K562 (cell line): ENCODE data around the gene CHGA. TPM values are rescaled to one million over a fixed set of nuclear protein-coding genes. Genes with fewer than 3 reads are reported as not detected.

ENCODE experiments used
- ATAC-seq: fragments of 200-7000 bp; cut with Tn5 transposase; 3 replicates; pipeline ENCODE4 v1.9.1; 2020; ENCODE audit warnings: moderate library complexity
- BruUV-seq: library from RNA; stranded (reverse); fragments of 400-500 nt; replicated peaks from 2 replicates; lab custom pipeline; 2021; lab: Mats Ljungman, UMichigan
- CTCF ChIA-PET: fragments of 300-600 bp; formaldehyde crosslinking; extraction: SDS; loops from one replicate; lab custom pipeline; 2021; ENCODE audit warnings: low intra/inter-chr PET ratio; lab: Yijun Ruan, JAX
- POLR2A ChIA-PET: fragments of 300-600, 350-650 bp; sonication (Branson Sonifier 250); formaldehyde crosslinking; extraction: SDS; loops from one replicate; lab custom pipeline; 2021; ENCODE audit warnings: antibody characterized with exemption, inconsistent platforms; lab: Yijun Ruan, JAX
- DNase-seq, 4 experiments: peaks; one replicate each; pipeline versions ENCODE4 v3.0.0 to v3.0.0-alpha.2; 2011 to 2018; ENCODE audit warnings: low spot score in 3 of 4, mixed read lengths in 3 of 4; ENCODE audit errors: extremely low read depth in 1 of 4
- FAIRE-seq: peaks from 2 replicates; lab custom pipeline; 2011; peaks lifted over from hg19 to GRCh38; lab: Jason Lieb, UNC
- H2AFZ ChIP-seq: 2 replicates; pipeline ENCODE4 v1.6.0; 2011; ENCODE audit warnings: low read depth, low read length, control low read depth, inconsistent platforms
- H3K27ac ChIP-seq: fragments of 200-600 bp; 3 replicates; pipeline ENCODE4 v1.8.0; 2011; ENCODE audit warnings: low read depth, mild to moderate bottlenecking, control low read depth, inconsistent platforms, low read length, moderate library complexity, mixed read lengths; ENCODE audit errors: extremely low read depth
- H3K27me3 ChIP-seq, 2 experiments: fragments of 300-600 bp in 1 of 2; 2 replicates in 1 of 2; 3 replicates in 1 of 2; pipeline versions ENCODE4 v1.6.0 to v1.8.0; 2011; ENCODE audit warnings: inconsistent platforms in 2 of 2, low read length in 2 of 2, mild to moderate bottlenecking in 1 of 2, mixed read lengths in 1 of 2, moderate library complexity in 1 of 2; ENCODE audit not compliant: control insufficient read depth in 2 of 2, insufficient read depth in 2 of 2
- H3K36me3 ChIP-seq: fragments of 300-600 bp; 3 replicates; pipeline ENCODE4 v1.8.0; 2011; ENCODE audit warnings: mild to moderate bottlenecking, low read length, inconsistent platforms; ENCODE audit not compliant: control insufficient read depth, insufficient read depth
- H3K4me1 ChIP-seq, 2 experiments: fragments of 200-600 bp in 1 of 2; replicated peaks in 1 of 2; 2 replicates in 1 of 2; 3 replicates in 1 of 2; pipeline versions ENCODE4 v1.5.1 to v1.8.0; 2011; ENCODE audit warnings: inconsistent platforms in 2 of 2, low read length in 2 of 2, mild to moderate bottlenecking in 1 of 2, mixed read lengths in 1 of 2, moderate library complexity in 1 of 2; ENCODE audit not compliant: control insufficient read depth in 2 of 2, insufficient read depth in 2 of 2
- H3K4me2 ChIP-seq: 2 replicates; pipeline ENCODE4 v1.6.1; 2011; ENCODE audit warnings: low read length, control low read depth, inconsistent platforms, mixed read lengths; ENCODE audit not compliant: insufficient read depth
- H3K4me3 ChIP-seq: fragments of 200-600 bp; sonication (generic), shearing (Covaris generic); 2 replicates; pipeline ENCODE4 v1.5.1; 2016; ENCODE audit warnings: control low read depth, inconsistent platforms
- H3K79me2 ChIP-seq: fragments of 200-600 bp; 3 replicates; pipeline ENCODE4 v1.8.0; 2011; ENCODE audit warnings: low read length, inconsistent platforms; ENCODE audit not compliant: control insufficient read depth, insufficient read depth
- H3K9ac ChIP-seq, 2 experiments: 2 replicates each; pipeline versions ENCODE4 v1.6.0 to v1.6.1; 2011; ENCODE audit warnings: low read depth in 2 of 2, low read length in 2 of 2, control low read depth in 1 of 2, inconsistent platforms in 1 of 2, mild to moderate bottlenecking in 1 of 2, mixed read lengths in 1 of 2; ENCODE audit not compliant: insufficient read depth in 1 of 2
- H3K9me1 ChIP-seq: one replicate; pipeline ENCODE4 v1.6.0; 2011; ENCODE audit warnings: inconsistent platforms, mild to moderate bottlenecking, low read length, moderate library complexity; ENCODE audit not compliant: control insufficient read depth, insufficient read depth
- H3K9me3 ChIP-seq: replicated peaks from 2 replicates; pipeline ENCODE4 v1.5.1; 2011; ENCODE audit warnings: low read depth, low read length, inconsistent platforms; ENCODE audit not compliant: control insufficient read depth, insufficient read depth
- H4K20me1 ChIP-seq: replicated peaks from 2 replicates; pipeline ENCODE4 v1.6.1; 2011; ENCODE audit warnings: low read length, inconsistent platforms, mixed read lengths; ENCODE audit not compliant: control insufficient read depth, insufficient read depth
- CBX1 ChIP-seq: sonication (generic); IDR thresholded peaks from 2 replicates; pipeline ENCODE4 v1.6.1; 2016; ENCODE audit warnings: antibody characterized with exemption, low read depth, mild to moderate bottlenecking
- CC2D1A ChIP-seq: fragments of 450-650 bp; IDR thresholded peaks from 2 replicates; pipeline ENCODE4 v1.6.1; 2017; ENCODE audit warnings: mild to moderate bottlenecking
- KLF6 ChIP-seq: fragments of 250-450 bp; sonication (Bioruptor Pico); IDR thresholded peaks from 2 replicates; pipeline ENCODE4 v1.4.0; 2020; ENCODE audit warnings: mild to moderate bottlenecking, moderate library complexity, borderline replicate concordance
- MTA1 ChIP-seq: fragments of 450-650 bp; IDR thresholded peaks from 2 replicates; pipeline ENCODE4 v1.6.1; 2017; ENCODE audit warnings: borderline replicate concordance
- PCBP1 ChIP-seq: fragments of 200-400 bp; formaldehyde crosslinking; IDR thresholded peaks from 2 replicates; pipeline ENCODE4 v1.6.1; 2018; ENCODE audit warnings: mild to moderate bottlenecking, low read depth, low read length; ENCODE audit not compliant: poor library complexity, severe bottlenecking
- PHF8 ChIP-seq: fragments of 200-600 bp; sonication (generic); IDR thresholded peaks from 2 replicates; pipeline ENCODE4 v1.6.1; 2012; ENCODE audit warnings: mixed run types, mild to moderate bottlenecking, inconsistent platforms, low read length, moderate library complexity, borderline replicate concordance
- SMARCB1 ChIP-seq: IDR thresholded peaks from 2 replicates; pipeline ENCODE4 v1.6.1; 2011; ENCODE audit warnings: improper control_type of control experiment, low read depth; ENCODE audit not compliant: insufficient read length
- XRCC3 ChIP-seq: fragments of 450-650 bp; IDR thresholded peaks from 2 replicates; pipeline ENCODE4 v1.6.1; 2017; ENCODE audit warnings: mild to moderate bottlenecking, moderate library complexity
- YBX1 ChIP-seq: fragments of 450-650 bp; IDR thresholded peaks from 2 replicates; pipeline ENCODE4 v1.7.1; 2016; ENCODE audit warnings: mild to moderate bottlenecking
- ZNF561 ChIP-seq: fragments of 450-650 bp; formaldehyde crosslinking; conservative IDR thresholded peaks from 2 replicates; pipeline ENCODE4 v1.4.0; 2020; ENCODE audit warnings: mild to moderate bottlenecking, moderate library complexity
- WGBS: fragments of 100-300 bp; shearing (Covaris generic); methylation state at CpG from one replicate; pipeline ENCODE4 v1.1.6; 2016; ENCODE audit warnings: low coverage, mixed read lengths; ENCODE audit not compliant: insufficient coverage; ENCODE audit errors: missing lambda C conversion rate; 5-methylcytosine and 5-hydroxymethylcytosine counted together
- in situ Hi-C: fragments of 300-500 bp; cut with MboI; formaldehyde crosslinking; loops from 4 replicates; pipeline ENCODE4 v1.15.0; 2018; ENCODE audit warnings: inconsistent platforms, mixed read lengths
- intact Hi-C: fragments of 100-400 bp; cut with micrococcal nuclease; formaldehyde crosslinking; loops from 2 replicates; pipeline ENCODE4 v1.14.2; 2022
- polyA plus RNA-seq, 8 experiments: library from polyadenylated mRNA; depleted of rRNA in 4 of 8; stranded (reverse) in 5 of 8; unstranded in 3 of 8; fragments of >200 nt; fragmentation: Nextera tagmentation in 2 of 8; fragmentation: Illumina TruSeq in 1 of 8; extraction: Ambion mirVana in 2 of 8; extraction: Trizol in 1 of 8; gene quantifications; 2 replicates each; pipeline versions ENCODE4 v1.2.1 to v1.2.3, GENCODE V29; 2011 to 2014; ENCODE audit warnings: inconsistent platforms in 1 of 8, missing spikeins in 1 of 8
- total RNA-seq, 7 experiments: library from RNA; depleted of rRNA in 6 of 7; stranded (reverse); fragments of >200 nt in 6 of 7; fragmentation: Illumina TruSeq in 2 of 7; extraction: Trizol in 2 of 7; gene quantifications; 2 replicates each; pipeline versions ENCODE4 v1.2.1 to v1.2.3, GENCODE V29; 2011 to 2021; ENCODE audit warnings: low replicate concordance in 1 of 7
- TF ChIP-seq, protein P1 (sequence below): fragments of 200-400 bp; formaldehyde crosslinking; IDR thresholded peaks from 2 replicates; pipeline ENCODE4 v1.6.1; 2017; ENCODE audit warnings: mild to moderate bottlenecking, low read depth, low read length, moderate library complexity
- TF ChIP-seq, protein P2 (sequence below): fragments of 450-650 bp; formaldehyde crosslinking; IDR thresholded peaks from 2 replicates; pipeline ENCODE4 v1.4.0; 2020; ENCODE audit warnings: mild to moderate bottlenecking, moderate library complexity

Gene CHGA
- total and polyA plus RNA-seq, 9 of the 15 experiments (the other 6 are each of a cell fraction or from before 2014, with no cell fraction given): not detected

DNA sequence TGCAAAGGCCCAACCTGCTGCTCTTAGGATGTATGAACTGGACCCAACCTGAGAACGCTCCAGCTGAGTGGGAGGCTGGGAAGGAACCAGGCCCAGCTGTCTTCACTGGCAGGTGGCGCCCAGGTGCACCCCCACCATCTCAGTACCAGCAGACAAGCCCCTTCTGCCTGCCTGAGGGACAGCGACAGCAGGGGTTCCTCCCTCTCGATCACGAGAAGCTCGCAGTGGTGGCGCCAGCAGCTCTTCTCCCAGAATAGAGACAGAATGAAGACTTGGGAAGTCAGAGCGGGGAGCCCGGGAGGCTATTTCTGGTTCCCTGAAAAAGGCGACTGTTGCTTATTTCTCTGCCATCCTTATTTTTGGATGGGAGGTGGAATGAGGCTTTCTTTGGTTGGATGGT, 46.5 kb downstream of the CHGA start:
- Histone ChIP-seq H2AFZ (no peak overlapping the region), H3K9me3 (no peaks in the 10 kb centered on the region), H3K4me3 (no peak overlapping the region), H3K4me2 (no peak overlapping the region), H3K9me1 (no peaks in the 10 kb centered on the region), H3K4me1 (peaks cover 0 to 10% of the 10 kb centered on the region in 2 experiments; a peak in 1 of 5 replicates), H3K9ac (no peak overlapping the region), H4K20me1 (no peaks in the 10 kb centered on the region), H3K27ac (no peak overlapping the region), H3K27me3 (no peaks in the 10 kb centered on the region), H3K36me3 (no peaks in the 10 kb centered on the region), H3K79me2 (peaks cover 4% of the 10 kb centered on the region; the same call in 1 of the 3 replicates)
- no peak for ATAC-seq
- ChIA-PET POLR2A (no interaction called here), CTCF (no interaction called here)
- intact Hi-C loops: no loop called here
- 83% methylated on average over 3 of the region's 10 CpGs for WGBS
- DNase-seq: no peak
- TF ChIP-seq CC2D1A (no peak), SMARCB1 (no peak), KLF6 (no peak), CBX1 (no peak), PCBP1 (no peak), ZNF561 (no peak), YBX1 (no peak), MTA1 (no peak), XRCC3 (no peak), PHF8 (no peak)
- TF ChIP-seq, protein P1, sequence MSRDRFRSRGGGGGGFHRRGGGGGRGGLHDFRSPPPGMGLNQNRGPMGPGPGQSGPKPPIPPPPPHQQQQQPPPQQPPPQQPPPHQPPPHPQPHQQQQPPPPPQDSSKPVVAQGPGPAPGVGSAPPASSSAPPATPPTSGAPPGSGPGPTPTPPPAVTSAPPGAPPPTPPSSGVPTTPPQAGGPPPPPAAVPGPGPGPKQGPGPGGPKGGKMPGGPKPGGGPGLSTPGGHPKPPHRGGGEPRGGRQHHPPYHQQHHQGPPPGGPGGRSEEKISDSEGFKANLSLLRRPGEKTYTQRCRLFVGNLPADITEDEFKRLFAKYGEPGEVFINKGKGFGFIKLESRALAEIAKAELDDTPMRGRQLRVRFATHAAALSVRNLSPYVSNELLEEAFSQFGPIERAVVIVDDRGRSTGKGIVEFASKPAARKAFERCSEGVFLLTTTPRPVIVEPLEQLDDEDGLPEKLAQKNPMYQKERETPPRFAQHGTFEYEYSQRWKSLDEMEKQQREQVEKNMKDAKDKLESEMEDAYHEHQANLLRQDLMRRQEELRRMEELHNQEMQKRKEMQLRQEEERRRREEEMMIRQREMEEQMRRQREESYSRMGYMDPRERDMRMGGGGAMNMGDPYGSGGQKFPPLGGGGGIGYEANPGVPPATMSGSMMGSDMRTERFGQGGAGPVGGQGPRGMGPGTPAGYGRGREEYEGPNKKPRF: no peak
- TF ChIP-seq, protein P2, sequence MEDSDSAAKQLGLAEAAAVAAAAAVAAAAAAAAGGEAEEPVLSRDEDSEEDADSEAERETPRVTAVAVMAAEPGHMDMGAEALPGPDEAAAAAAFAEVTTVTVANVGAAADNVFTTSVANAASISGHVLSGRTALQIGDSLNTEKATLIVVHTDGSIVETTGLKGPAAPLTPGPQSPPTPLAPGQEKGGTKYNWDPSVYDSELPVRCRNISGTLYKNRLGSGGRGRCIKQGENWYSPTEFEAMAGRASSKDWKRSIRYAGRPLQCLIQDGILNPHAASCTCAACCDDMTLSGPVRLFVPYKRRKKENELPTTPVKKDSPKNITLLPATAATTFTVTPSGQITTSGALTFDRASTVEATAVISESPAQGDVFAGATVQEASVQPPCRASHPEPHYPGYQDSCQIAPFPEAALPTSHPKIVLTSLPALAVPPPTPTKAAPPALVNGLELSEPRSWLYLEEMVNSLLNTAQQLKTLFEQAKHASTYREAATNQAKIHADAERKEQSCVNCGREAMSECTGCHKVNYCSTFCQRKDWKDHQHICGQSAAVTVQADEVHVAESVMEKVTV (CRISPR knock-in tag): no peak
- in situ Hi-C loops: no loop called here
- no TSS peak for BruUV-seq
- no peak for FAIRE-seq
